ENCODE results near the gene ZDHHC14.

The ZDHHC14 gene

GRCh38 chr6:157512382-157512682 is 131.3 kb downstream of the ZDHHC14 start:
- DNase-seq (ENCODE audit: low read depth, low spot score), result no peak
- TF ChIP-seq CTCF (IDR thresholded peaks at IDR 0.05; ENCODE audit: low read depth, low read length), result no peak
- in situ Hi-C loops (cut with HindIII; ENCODE audit: low sequenced_read_pairs), result no loop called here
- H3K4me3 ChIP-seq (ENCODE audit: low read depth, low read length), result no peak overlapping the region

DNA sequence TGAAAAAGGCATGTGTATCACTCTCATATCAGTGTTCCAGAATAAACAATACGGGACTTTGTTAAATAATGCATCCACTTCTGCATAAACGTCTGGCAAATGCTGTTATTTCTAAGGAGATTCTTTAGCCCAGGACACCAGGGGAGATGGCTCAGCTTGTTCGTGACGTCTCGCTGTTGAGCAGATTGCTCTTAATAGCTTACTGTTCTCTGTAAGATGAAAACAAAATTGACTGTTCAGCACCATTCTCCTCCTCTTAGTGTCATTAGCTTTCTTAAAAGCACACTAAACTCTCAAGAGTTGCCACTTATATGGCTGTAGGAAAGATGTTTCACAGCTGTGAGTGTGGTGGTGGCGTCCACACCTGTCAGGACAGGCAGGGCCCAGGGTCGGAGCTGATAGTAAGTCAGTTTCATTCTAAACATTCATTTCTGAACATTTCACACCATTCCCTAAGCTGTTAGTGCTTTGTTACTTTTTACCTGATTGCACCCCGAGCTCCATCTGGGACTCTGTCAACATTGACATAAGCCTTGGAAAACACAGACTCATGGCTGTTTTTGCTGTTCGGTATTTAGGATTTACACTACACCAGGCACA is 132.1 kb downstream of the ZDHHC14 start:
- no peak for TF ChIP-seq CTCF (IDR thresholded peaks at IDR 0.05; ENCODE audit: low read depth, low read length)
- in situ Hi-C loops (cut with HindIII; ENCODE audit: low sequenced_read_pairs), result no loop called here
- DNase-seq (ENCODE audit: low read depth, low spot score), result no peak

DNA sequence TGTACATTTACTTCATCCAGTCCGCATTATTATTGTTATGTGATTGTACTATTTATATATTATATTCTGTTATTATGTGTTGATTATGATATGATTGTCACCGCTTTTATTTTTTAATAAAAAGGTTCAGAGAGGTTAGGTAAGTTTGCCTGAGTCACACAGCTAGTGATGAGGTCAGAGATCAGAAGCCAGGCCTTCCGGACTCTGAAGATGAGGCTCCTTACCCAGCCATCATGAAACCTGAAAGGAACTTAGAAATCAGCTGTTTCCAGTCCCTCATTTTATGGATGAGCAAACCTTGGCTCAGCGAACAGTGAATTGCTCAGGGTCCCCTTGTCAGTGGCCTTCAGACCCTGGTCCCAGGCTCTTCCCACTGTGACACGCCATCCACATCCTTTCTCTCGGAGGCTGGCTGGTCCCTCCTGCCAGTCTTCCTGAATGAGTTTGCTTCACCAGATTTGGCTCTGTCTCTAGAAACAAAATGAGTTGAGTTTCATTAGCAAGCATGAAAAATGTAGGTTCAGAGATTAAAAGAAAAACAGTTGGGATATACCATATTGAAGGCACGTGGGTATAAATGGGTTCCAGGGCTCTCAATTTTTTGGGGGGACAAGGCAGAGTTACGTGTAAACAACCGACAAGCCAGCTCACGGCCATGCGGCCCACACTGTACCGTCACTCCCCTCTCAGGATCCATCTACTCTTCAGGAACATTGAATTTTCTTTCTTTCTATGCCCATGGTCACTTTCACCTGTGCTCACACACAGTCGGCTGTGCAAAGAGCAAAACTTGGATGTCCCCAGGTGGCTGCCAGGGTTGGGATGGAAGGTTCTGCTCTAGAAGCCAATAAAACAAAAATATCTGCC is 132.9 kb downstream of the ZDHHC14 start:
- TF ChIP-seq CTCF (IDR thresholded peaks at IDR 0.05; ENCODE audit: low read depth, low read length), result no peak
- in situ Hi-C loops (cut with HindIII; ENCODE audit: low sequenced_read_pairs), result no loop called here
- no peak for DNase-seq (ENCODE audit: low read depth, low spot score)
- no peak overlapping the region for H3K4me3 ChIP-seq (ENCODE audit: low read depth, low read length)

More for the DNA sequence above, 132.1 kb downstream of the ZDHHC14 start:
- H3K4me3 ChIP-seq (ENCODE audit: low read depth, low read length), result no peak overlapping the region

DNA sequence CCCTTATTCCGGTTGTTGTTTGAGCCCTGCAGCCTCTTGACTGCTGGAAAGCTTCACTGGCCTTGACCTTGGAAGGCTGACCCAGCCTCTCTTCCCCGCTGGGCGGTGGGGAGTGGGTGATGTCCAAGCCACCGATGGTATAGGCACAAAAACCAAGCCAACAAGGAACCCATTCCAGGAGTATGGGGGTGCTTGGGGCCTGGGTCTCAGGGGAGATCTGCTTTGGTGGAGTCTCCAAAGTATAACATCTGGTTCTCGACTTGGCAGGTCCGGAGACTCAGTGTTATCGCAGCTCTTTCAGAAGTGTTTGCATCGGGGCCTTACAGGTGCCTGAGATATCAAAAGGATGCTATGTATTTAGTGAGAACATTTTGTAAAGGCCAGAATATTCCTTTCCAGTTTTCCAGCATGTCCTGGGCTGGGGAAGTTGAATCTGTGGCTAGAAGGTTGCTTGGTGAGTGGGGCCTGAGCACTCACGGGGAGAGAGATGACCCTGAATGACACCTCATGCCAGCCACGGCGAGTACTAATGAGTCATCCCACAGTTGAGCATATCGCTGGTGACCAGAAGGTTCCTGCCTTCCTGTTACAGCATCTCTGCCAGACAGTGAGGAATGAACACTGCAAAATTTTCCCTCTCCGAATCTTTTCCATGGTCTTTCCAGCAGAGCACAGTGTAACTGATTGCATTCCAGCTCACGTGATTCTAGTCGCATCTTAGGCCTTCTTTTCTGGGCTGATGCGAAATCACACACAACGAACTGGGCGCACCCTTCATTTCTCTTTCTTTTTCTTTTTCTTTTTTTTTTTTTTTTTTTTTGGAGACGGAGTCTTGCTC is 133.9 kb downstream of the ZDHHC14 start:
- in situ Hi-C loops (cut with HindIII; ENCODE audit: low sequenced_read_pairs), result no loop called here
- TF ChIP-seq CTCF (IDR thresholded peaks at IDR 0.05; ENCODE audit: low read depth, low read length), result no peak
- H3K4me3 ChIP-seq (ENCODE audit: low read depth, low read length), result no peak overlapping the region
- peak; percentile 51 for DNase-seq (ENCODE audit: low read depth, low spot score)

GRCh38 chr6:157516319-157517026 is 135.5 kb downstream of the ZDHHC14 start:
- in situ Hi-C loops (cut with HindIII; ENCODE audit: low sequenced_read_pairs), result no loop called here
- TF ChIP-seq CTCF (IDR thresholded peaks at IDR 0.05; ENCODE audit: low read depth, low read length), result no peak
- no peak for DNase-seq (ENCODE audit: low read depth, low spot score)
- no peak overlapping the region for H3K4me3 ChIP-seq (ENCODE audit: low read depth, low read length)

Measured in astrocyte of the spinal cord (primary cell).